Testis (tissue), 3 donors: ENCODE measurements around the gene MFSD6. TPM values are rescaled to one million over a fixed set of nuclear protein-coding genes. Genes with fewer than 3 reads are reported as not detected.
A peak's percentile ranks its signal among the peaks of the same experiment; 100 is the strongest.

Experiments
- DNase-seq: peaks from one replicate; pipeline ENCODE4 v3.0.0-alpha.2; 2019
- H3K27ac ChIP-seq, 2 donors: fragments of 200-600 bp; sonication (generic); one replicate each; pipeline ENCODE4 v1.5.1; 2019
- H3K27me3 ChIP-seq: fragments of 200-600 bp; sonication (generic); one replicate; pipeline ENCODE4 v1.5.1; 2019
- H3K36me3 ChIP-seq: fragments of 200-600 bp; sonication (generic); one replicate; pipeline ENCODE4 v1.5.1; 2017; ENCODE audit warnings: low read depth; ENCODE audit errors: missing control alignments
- H3K4me1 ChIP-seq: fragments of 200-600 bp; sonication (generic); one replicate; pipeline ENCODE4 v1.5.1; 2019
- H3K4me3 ChIP-seq, 2 donors: fragments of 200-600 bp; sonication (generic); one replicate each; pipeline ENCODE4 v1.5.1; 2017 to 2019
- H3K9me3 ChIP-seq: fragments of 200-600 bp; sonication (generic); one replicate; pipeline ENCODE4 v1.5.1; 2017
- CTCF ChIP-seq, 3 experiments: fragments of 450-650 bp in 2 of 3; fragments of 200-600 bp in 1 of 3; sonication (generic) in 1 of 3; IDR thresholded peaks; one replicate each; pipeline ENCODE4 v1.5.1; 2016 to 2019; ENCODE audit warnings: antibody characterized with exemption in 3 of 3, mild to moderate bottlenecking in 2 of 3, moderate library complexity in 1 of 3
- POLR2A ChIP-seq: fragments of 450-650 bp; IDR thresholded peaks from one replicate; pipeline ENCODE4 v1.6.1; 2017; ENCODE audit warnings: antibody characterized with exemption, mild to moderate bottlenecking, moderate library complexity
- WGBS, 2 donors: methylation state at CpG; one replicate each; pipeline ENCODE4 v1.1.5; 2018; 5-methylcytosine and 5-hydroxymethylcytosine counted together
- intact Hi-C: fragments of 100-400 bp; cut with DNase I; formaldehyde crosslinking; loops from one replicate; pipeline ENCODE4 v1.15.1; 2023; ENCODE audit warnings: low total_unique reads
- polyA plus RNA-seq: library from polyadenylated mRNA; stranded (reverse); fragments of 350-450 nt; fragmentation: Illumina TruSeq; extraction: RNeasy Lipid Tissue Mini Kit (QIAGEN cat#74804); gene quantifications from one replicate; pipeline ENCODE4 v1.2.3, GENCODE V29; 2014; ENCODE audit warnings: low read depth, low replicate concordance; ENCODE audit not compliant: insufficient read depth
- total RNA-seq, 2 donors: library from RNA; depleted of rRNA; stranded (reverse); fragments of >200 nt; gene quantifications; one replicate each; pipeline ENCODE4 v1.2.3, GENCODE V29; 2016

MFSD6 gene
- total and polyA plus RNA-seq, 3 donors from 2014 or later, result 15.0 to 47.3 (median 29.9) TPM

GRCh38 chr2:190443778-190444481, 35.8 kb downstream of the MFSD6 start:
- no peak overlapping the region for H3K27ac ChIP-seq
- no peaks in the 10 kb centered on the region for H3K36me3 ChIP-seq
- no peak overlapping the region for H3K4me3 ChIP-seq
- 74% methylated on average over 3 of the region's 3 CpGs for WGBS, 2 donors
- intact Hi-C loops, result no loop called here
- peaks cover 15% of the 10 kb centered on the region for H3K4me1 ChIP-seq
- TF ChIP-seq POLR2A (no peak), CTCF (IDR thresholded peaks at IDR 0.05) (no peak)
- no peak for DNase-seq
- H3K9me3 ChIP-seq, result no peaks in the 10 kb centered on the region
- no peaks in the 10 kb centered on the region for H3K27me3 ChIP-seq

GRCh38 chr2:190444976-190445375, 36.8 kb downstream of the MFSD6 start:
- peaks cover 15% of the 10 kb centered on the region for H3K4me1 ChIP-seq
- H3K36me3 ChIP-seq, result no peaks in the 10 kb centered on the region
- no peaks in the 10 kb centered on the region for H3K27me3 ChIP-seq
- intact Hi-C loops, result no loop called here
- peak overlapping the region in 1 of 2 donors; percentile 11 for H3K27ac ChIP-seq
- H3K9me3 ChIP-seq, result no peaks in the 10 kb centered on the region
- DNase-seq, result no peak
- no peak overlapping the region for H3K4me3 ChIP-seq
- 86 to 87% methylated on average over 1 of the region's 1 CpG for WGBS, 2 donors
- TF ChIP-seq POLR2A, result no peak
- TF ChIP-seq CTCF (IDR thresholded peaks at IDR 0.05), result no peak

- H3K9me3 ChIP-seq, result no peaks in the 10 kb centered on the region
- intact Hi-C loops, result no loop called here
- H3K4me3 ChIP-seq, result no peak overlapping the region
- 39 to 81% methylated on average over 2 of the region's 2 CpGs for WGBS, 2 donors
- peaks cover 15% of the 10 kb centered on the region for H3K4me1 ChIP-seq
- no peak overlapping the region for H3K27ac ChIP-seq
- no peak for TF ChIP-seq CTCF (IDR thresholded peaks at IDR 0.05)
- TF ChIP-seq POLR2A, result no peak
- DNase-seq, result no peak
- no peaks in the 10 kb centered on the region for H3K27me3 ChIP-seq
- H3K36me3 ChIP-seq, result no peaks in the 10 kb centered on the region
Observed at GRCh38 chr2:190446193-190446592, 38.0 kb downstream of the MFSD6 start.

GRCh38 chr2:190446750-190447516, 38.8 kb downstream of the MFSD6 start:
- intact Hi-C loops, result no loop called here
- no peaks in the 10 kb centered on the region for H3K9me3 ChIP-seq
- H3K4me3 ChIP-seq, result no peak overlapping the region
- H3K4me1 ChIP-seq, result peaks cover 15% of the 10 kb centered on the region
- H3K27ac ChIP-seq, result no peak overlapping the region
- DNase-seq, result no peak
- H3K27me3 ChIP-seq, result no peaks in the 10 kb centered on the region
- no peak for TF ChIP-seq POLR2A
- WGBS, 2 donors, result 71 to 89% methylated on average over 3 of the region's 3 CpGs
- H3K36me3 ChIP-seq, result no peaks in the 10 kb centered on the region

- H3K27me3 ChIP-seq, result no peaks in the 10 kb centered on the region
- H3K4me1 ChIP-seq, result peaks cover 15% of the 10 kb centered on the region
- H3K4me3 ChIP-seq, result no peak overlapping the region
- no peak for DNase-seq
- TF ChIP-seq CTCF (IDR thresholded peaks at IDR 0.05) (no peak), POLR2A (no peak)
- no peaks in the 10 kb centered on the region for H3K36me3 ChIP-seq
- no peak overlapping the region for H3K27ac ChIP-seq
- intact Hi-C loops, result no loop called here
- no peaks in the 10 kb centered on the region for H3K9me3 ChIP-seq
Observed at GRCh38 chr2:190447766-190448165, 39.6 kb downstream of the MFSD6 start.
